HG02571 (cell line): ENCODE data around the gene NDUFS8.

ENCODE experiments used
- ATAC-seq: cut with Tn5 transposase; IDR thresholded peaks from one replicate; pipeline ENCODE4 v1.9.1; 2021; ENCODE audit warnings: mild to moderate bottlenecking, moderate library complexity; ENCODE audit not compliant: unreplicated experiment

Gene NDUFS8

DNA sequence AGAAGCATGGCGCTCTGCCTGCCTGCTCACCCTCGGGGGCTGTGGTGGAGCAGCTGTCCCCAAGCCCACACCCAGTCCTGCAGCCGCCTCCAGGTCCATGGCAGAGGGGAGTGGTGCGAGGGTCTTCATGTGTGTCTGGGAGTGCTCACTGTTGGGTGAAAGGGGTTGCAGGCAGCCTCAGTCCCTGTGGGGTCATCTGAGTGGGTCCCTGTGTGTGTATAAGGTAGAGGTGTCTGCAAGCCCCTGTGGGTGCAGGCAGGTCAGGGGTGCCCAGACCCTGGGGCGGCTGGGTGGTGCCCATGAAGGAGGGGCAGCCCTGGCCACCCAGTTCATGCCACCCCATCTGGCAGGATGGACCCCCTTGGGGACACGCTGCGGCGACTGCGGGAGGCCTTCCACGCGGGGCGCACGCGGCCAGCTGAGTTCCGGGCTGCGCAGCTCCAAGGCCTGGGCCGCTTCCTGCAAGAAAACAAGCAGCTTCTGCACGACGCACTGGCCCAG is 15.5 kb upstream of the NDUFS8 start:
- no peak for ATAC-seq

DNA sequence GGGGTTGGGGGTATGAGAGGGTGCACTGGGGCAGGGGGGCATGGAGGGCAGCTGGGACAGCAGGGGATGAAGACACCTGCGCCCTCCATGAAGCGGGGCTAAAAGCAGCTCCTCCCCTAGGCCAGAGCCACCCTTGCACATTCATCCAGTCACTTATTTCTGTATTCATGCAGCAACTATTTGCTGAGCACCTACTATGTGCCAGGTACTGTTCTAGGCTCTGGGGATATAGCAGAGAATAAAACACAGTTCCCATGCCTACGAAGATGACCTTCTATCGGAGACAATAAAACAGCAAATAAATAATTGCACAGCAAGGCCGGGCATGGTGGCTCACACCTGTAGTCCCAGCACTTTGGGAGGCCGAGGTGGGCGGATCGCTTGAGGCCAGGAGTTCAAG is 15.0 kb upstream of the NDUFS8 start:
- no peak for ATAC-seq

DNA sequence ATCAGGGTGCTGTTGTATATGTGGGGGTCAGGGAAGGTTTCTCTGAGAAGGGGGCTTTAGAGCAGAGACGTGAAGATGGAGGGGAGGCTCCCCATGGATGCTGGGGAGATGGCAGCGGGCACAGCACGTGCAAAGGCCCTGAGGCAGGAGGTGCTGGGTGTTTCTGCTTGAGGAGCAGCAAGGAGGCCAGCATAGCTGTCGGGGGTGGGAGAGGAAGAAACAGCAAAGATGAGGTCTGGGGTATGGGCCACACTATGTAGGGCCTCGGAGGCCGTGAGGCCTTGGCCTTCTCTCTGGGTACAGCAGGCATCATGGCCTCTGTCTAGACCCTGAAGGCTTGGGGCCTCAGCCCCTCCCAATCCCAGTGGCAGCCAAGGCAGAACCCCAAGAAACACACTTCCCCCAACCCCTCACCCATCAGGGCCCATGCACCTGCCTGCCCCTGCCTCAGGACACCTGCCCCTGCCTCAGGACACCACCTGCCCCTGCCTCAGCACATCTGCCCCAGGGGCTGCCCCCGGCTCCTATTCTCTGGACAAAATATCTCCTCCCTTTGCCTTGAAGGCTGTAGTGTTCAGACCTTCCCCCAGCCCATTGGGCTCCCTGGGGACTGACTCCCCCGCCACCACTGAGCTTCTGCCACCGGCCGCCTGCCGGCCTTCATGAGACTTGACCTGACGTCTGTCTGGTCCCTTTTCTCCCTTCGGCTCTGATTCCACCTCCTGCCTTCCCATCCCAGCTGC is 14.1 kb upstream of the NDUFS8 start:
- no peak for ATAC-seq

DNA sequence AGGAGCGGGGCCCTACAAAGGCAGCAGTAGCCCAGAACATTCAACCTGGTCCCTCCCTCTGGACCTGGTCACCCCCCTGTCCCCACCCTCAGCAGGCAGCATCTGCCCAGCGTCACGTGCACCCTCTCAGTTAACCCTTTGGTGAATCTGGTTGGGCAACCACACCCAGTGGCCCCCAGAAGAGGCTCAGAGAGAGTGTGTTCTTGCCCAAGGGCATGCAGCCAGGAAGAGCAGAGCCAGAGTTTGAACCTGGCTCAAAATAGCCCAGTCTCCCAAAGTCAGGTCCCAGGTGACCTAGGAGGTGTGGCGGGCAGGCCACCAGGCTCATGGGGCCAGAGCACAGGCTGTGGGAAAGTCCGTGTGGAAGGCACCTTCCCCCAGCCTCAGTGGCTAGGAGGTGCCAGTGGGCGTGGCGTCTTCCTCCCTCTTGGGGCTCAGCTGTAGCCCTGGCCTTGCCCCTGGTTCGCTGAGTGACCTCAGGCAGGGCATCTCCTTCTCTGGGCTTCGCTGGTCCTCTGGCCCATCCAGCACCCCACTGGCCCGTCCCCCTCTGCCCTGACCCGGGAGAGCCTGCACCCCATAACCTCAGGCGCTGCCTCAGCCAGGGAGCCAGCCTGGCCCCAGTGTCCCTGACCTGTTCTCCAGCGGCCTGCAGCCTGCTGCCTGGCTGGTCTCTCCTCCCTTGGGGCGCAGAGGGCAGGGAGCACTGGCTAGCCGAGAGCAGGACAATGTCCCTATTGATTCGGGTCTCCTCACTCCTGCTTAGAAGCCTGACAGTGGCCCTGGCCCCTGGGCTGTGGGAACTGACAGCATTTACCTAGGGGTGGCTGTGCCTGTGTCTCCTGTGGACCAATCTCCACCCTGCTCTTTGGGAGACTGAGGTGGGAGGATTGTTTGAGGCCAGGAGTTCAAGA is 13.3 kb upstream of the NDUFS8 start:
- no peak for ATAC-seq

DNA sequence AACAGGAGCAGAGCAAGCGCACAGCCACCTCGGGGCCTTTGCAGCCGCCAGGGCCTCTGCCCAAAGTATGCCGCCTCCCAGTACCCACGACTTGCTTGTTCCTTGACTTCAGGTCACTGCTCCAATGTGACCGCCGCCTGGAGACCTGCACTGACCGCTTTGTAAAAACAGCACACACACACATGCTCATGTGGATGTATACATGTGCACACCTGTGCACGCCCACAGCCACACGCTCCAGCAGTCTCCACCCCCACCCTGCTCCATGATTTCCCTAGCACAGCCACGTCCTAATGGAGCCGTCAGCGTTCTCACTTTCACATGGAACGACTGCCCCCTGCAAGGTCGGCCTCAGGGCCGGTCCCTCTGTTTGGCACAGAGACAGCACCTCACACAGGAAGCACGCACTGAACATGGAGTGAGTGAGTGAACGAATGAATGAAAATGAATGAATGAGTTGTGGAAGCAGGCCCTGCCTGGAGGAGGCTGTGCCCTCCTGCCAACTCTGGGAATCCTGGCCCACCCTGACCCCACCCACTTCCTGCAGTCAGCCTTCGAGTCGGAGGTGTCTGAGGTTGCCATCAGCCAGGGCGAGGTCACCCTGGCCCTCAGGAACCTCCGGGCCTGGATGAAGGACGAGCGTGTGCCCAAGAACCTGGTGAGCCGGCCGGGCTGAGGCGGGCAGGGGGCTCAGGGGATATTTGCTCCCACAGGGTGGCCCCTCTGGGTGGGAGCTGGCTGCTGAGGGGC is 12.3 kb upstream of the NDUFS8 start:
- no peak for ATAC-seq

DNA sequence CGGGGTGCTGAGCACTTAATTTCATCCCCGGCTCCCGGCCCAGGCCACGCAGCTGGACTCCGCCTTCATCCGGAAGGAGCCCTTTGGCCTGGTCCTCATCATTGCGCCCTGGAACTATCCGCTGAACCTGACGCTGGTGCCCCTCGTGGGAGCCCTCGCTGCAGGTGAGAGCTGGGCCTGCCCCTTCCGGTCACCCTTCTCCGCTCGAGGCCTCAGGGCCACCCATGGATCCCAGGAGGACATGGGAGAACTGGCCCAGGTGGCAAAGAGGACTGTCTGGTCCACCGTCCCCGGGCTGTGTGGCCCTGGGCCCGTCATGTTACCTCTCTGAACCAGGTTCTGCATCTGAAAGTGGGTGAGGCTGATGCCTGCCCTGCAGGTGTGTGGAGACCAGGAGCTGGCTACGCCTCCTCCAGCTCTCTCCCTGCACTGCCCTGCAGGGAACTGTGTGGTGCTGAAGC is 11.7 kb upstream of the NDUFS8 start:
- no peak for ATAC-seq

DNA sequence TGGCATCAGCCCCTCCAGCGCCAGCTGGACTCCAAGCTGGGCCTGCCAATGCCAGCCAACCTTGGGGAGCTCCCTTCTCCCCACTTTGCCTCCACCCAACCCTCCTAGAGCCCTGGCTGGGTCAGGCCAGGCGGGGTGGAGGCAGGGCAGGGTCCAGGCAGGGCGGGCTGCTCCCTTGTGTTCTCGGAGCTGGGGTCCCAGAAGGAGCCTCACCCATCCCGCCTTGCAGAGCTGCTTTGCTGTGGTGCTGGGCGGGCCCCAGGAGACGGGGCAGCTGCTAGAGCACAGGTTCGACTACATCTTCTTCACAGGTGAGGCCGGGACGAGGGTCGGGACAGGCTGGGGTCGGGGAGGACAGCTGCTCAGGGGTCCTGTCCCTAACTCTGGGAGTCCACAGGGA is 11.0 kb upstream of the NDUFS8 start:
- no peak for ATAC-seq

GRCh38 chr11:68020575-68020974 is 9.9 kb upstream of the NDUFS8 start:
- no peak for ATAC-seq

GRCh38 chr11:68021167-68021787 is 9.2 kb upstream of the NDUFS8 start:
- no peak for ATAC-seq

GRCh38 chr11:68022531-68022930 is 8.0 kb upstream of the NDUFS8 start:
- ATAC-seq, result no peak

GRCh38 chr11:68024508-68024907 is 6.0 kb upstream of the NDUFS8 start:
- no peak for ATAC-seq

DNA sequence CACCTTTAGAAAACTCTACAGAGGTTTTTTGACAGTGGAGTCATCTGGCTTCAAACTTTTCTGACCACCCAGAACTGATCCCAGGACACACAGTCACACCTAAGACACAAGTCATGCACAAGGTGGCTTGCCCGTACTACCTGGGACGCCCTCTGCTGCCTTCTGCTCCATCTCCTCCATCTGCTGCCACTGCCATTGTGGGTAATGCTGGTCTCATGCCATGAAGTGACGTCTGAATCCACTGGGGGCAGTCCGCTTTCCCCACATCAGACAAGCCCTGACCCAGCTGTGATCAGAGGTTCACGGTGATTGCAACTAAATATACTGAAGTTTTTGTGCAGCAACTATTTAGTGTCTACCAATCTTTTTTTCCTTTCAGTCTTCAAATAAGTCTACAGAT is 5.4 kb upstream of the NDUFS8 start:
- no peak for ATAC-seq

- no peak for ATAC-seq
Measured at GRCh38 chr11:68026391-68027105, 3.9 kb upstream of the NDUFS8 start.

DNA sequence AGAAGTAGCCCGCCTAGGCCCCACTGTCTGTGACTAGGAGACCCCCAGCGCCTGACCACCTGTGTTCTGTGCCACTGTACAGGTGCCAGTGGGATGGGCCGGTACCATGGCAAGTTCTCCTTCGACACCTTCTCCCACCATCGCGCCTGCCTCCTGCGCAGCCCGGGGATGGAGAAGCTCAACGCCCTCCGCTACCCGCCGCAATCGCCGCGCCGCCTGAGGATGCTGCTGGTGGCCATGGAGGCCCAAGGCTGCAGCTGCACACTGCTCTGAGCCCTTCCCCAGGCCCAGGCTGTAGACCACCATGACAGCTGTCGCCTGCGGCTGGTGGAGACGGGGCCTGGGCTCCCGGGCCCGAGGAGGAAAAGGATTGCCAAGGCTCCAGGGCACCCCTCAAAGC is 2.8 kb upstream of the NDUFS8 start:
- no peak for ATAC-seq

- ATAC-seq, result no peak
Measured at GRCh38 chr11:68028802-68029545, 1.5 kb upstream of the NDUFS8 start.

- ATAC-seq, result no peak
Measured at GRCh38 chr11:68031144-68031464, 623 bp downstream of the NDUFS8 start.

DNA sequence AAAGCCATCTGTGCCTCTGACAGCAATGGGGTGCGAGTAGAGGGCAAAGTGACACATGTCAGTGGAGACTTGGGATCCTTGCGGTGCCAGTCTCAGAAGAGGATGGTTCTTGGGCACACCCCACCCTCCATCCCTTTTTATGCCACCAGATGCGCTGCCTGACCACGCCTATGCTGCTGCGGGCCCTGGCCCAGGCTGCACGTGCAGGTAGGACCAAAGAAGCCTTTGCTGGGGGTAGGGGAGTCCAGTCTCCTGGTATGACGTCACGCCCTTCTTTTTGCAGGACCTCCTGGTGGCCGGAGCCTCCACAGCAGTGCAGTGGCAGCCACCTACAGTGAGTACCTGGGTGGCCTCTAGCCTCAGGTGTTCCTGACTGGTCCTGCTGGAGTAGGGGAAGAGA is 1.5 kb downstream of the NDUFS8 start:
- ATAC-seq, result no peak

DNA sequence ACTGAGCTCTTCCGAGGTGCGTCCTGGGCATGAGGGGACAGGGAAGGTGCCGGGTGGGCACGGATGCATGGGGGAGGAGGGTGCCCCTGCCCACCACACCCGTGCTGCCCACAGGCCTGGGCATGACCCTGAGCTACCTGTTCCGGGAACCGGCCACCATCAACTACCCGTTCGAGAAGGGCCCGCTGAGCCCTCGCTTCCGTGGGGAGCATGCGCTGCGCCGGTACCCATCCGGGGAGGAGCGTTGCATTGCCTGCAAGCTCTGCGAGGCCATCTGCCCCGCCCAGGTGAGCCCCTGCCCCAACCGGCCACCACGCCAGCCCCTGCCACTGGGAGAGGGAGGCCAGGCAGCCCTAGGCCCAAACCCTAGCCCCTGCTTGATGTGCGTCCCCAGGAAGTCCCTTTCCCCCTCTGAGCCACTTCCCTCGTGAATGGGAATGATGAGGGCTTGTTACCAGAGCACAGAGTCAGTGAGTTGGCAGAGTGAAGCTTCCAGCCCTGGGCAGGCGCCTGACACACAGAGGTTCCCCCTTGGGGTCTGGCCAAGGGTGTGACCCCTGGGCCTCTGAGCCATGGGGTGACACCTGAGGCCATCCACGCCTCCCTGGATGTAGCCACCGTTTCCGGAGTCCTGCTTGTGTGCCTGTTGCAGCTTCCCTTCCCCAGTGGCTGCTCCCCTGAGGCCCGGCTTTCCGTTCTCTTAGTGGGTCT is 2.7 kb downstream of the NDUFS8 start:
- no peak for ATAC-seq

GRCh38 chr11:68033708-68034045 is 3.2 kb downstream of the NDUFS8 start:
- ATAC-seq, result no peak
